Measurements from ENCODE around the gene LAMP2.

LAMP2 gene

DNA sequence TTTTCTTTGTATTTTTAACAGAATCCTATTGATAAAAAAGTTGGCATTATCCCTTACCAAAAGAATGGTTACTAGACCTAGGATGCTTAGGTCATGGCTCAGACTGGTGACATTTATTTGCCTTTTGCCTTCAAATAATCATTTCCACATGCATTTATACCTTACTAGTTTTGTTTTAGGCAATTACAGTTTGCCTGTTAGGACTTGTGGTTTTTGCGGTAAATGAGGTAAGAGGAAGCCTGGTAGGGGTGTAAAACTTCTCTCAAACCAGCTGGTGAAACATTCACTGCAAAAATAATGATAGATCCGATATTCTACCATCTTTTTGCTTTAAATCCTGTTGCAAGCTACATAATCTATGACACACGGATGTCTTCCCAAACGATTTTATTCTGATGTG, 12.1 kb downstream of the LAMP2 start:
- DNase-seq (ENCODE audit: low read depth) = no peak

DNA sequence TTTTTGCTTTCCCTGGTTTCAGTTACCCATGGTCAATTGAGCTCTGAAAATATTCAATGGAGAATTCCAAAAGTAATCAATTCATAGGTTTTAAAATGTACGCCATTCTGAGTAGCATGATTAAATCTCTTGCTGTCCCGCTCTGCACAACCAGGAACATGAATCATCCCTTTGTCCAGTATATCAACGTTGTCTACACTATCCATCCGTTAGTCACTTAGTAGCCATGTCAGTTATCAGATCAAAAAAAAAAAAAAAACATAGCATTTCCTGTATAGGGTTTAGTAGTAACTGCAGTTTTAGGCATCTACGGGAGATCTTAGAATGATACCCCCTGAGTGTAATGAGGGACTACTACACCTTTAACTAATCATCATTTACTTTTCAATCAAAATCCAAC, 15.1 kb downstream of the LAMP2 start:
- no peak for DNase-seq (ENCODE audit: low read depth)

DNA sequence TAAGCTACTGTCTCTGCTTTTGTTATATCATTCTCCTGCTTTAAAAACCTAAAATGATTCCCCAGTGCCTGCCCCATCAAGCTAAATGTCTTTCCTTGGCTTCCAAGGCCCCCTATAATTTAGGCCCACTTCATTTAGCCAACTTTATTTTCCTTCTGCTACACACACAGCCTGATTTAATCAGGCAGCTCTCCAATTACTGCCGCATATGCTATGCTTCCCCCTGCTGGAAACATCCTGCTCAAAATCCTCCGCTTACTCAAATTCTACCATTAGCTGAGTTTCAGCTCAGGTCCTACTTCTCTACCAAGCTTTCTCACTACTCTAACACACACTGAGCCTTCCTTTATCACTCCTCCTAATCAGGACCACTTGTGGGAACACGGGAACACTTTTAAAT, 17.0 kb downstream of the LAMP2 start:
- no peak for DNase-seq (ENCODE audit: low read depth)

DNA sequence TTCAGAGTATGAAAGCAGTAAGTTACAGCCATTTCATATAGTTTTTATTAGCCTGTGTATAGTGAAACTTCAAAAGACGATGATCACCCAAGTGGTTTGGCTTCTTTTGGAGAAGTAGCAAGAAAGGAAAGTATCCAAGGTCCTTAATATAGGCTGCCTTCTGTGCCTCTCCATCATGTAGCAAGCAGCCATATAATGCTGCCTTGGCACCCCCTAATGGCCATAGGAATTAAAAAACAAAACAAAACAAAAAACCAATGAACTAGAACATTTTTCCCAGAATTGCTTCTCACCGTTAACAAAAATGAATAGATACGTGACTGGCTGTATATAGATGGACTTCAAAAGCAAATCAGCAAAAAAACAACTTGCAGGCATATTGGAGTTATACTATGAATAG, 18.9 kb downstream of the LAMP2 start:
- no peak for DNase-seq (ENCODE audit: low read depth)

DNA sequence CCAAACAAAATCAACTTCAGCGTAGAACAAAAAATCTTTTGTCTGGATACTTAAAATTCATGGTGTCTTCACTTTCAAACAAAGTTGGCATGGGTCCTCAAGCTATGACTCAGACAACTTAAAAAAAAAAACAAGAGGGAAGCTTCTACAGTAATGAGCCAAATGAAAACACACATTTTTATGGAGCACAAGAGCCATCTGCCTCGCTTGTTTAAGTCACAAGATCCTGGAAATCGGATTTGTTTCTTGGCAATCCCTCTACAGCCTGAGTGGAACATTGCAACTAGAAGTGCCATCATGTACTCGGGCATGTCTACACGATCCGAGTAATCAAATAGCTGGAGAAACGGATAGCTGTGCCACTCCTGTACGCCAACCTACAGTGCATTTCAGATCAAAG, 22.6 kb downstream of the LAMP2 start:
- no peak for DNase-seq (ENCODE audit: low read depth)

DNA sequence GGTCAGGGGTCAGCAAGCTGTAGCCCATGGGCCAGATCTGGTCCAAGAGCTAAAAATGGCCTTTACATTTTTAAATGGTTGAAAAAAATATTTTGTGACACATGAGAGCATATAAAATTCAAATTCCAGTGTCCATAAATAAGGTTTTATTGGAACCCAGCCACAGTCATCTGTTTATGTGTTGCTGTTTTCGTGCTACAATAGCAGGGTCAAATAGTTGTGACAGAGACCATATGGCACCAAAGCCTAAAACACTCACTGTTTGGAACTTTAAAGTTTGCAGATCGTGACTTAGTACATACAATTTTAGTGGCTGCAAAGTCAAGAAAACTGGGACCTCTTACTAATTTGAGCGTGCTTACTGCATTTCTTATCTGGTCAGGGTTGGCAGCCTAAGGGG, 29.2 kb downstream of the LAMP2 start:
- no peak for DNase-seq (ENCODE audit: low read depth)

DNA sequence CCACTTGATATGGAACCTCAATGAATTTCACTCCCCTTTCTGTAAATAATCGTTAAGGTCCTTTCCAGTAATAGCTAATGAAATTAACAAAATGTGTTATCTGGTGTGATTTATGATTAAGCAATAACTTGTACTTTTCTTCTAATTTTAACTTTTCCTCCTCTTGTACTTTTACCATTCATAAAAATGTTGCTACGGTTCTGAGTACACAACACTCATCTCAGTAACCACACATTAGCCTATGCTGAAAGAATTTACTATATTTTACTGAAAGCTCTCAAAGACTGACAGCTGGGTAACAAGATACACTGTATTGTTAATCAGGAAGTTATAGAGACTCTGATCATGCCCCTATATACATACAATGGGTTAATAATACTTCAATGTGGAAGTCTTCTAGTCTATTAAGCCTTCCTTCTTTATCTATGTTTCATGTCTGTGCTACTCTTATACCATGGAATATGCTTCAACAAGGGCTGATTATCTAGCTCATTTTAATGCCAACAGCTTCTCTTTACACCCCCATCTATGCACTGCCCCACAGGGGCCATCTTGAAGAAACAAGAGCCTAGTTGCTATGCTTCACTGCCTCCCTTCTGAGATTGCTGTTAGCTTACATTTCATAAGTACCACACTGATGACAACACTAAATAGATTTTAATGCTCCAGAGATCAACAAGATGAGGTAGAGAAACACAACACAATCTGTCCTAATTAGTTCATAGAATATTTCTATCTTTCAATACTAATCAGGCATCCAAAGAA, 39.1 kb downstream of the LAMP2 start:
- DNase-seq (ENCODE audit: low read depth) = no peak

DNA sequence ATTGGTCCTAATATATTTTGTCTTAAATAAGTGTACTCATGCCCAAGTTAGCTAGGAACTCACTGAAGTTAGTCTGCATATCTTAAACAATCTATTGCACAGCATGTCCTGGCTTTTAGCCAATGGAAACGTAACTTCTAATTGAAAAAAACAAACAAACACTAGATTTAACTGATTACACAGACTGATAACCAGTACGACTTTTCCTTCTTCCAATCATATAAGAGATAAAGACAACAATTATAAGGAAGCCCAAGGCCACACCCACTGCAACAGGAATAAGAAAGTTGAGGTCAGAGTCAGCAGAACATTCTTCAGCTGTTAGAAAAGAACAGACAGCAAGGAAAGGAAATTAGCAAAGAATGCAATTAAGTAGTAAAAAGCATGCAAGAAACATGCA, 40.8 kb downstream of the LAMP2 start:
- no peak for DNase-seq (ENCODE audit: low read depth)

DNA sequence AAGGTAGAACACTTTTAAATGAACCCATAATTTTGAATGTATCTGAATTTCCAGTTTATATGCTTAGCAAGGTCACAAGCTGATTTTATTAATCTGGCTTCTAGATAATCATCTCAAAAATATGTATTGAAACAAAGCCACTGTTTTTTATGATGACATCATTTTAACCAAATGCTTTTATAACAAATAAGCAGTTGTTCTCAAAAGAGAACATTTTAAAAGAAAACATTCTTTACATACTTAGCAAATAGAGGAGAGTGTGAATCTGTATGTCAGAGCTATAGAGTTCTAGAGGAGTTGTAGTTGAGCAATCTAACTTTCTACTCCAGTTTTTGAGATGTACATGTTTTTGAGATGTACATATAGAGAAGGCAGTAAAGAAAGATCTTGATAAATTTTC, 42.5 kb downstream of the LAMP2 start:
- DNase-seq (ENCODE audit: low read depth) = no peak

DNA sequence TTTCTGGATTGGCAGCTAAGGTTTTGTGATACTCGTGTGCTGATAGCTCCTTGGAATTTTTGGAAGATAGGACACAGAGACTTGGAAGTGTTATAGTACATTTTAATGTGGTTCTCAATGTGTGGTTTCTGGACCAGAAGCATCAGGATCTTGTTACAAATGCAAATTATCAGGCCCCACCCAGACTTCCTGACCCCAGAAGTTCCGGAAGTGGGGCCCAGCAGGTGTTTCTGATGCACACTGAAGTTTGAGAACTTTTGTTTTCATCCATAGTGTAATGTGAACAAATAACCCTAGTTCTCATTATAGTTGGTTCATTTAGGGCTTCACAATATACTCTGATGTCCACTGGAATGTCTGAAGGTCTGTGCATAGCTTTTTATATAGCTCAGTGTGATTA, 49.6 kb downstream of the LAMP2 start:
- DNase-seq (ENCODE audit: low read depth) = no peak

DNA sequence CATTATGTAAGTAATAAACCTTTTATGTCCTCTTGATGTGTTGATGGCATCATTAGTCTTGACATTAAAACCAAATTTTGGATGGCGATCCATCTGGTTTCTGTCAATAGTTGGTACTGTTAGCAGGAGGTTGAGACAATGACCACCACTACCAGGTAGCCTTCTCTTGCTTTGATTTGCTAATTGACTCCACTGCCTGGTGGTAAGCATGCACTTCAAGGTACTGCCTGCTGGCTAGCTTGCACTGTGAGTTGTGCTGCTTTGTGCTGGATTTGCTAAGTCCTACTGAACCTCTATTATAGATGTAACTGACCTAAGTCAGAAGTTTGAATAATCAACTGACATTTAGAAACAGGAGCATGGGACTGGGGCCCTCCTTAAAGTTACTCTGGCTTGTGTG, 60.9 kb downstream of the LAMP2 start:
- no peak for DNase-seq (ENCODE audit: low read depth)

DNA sequence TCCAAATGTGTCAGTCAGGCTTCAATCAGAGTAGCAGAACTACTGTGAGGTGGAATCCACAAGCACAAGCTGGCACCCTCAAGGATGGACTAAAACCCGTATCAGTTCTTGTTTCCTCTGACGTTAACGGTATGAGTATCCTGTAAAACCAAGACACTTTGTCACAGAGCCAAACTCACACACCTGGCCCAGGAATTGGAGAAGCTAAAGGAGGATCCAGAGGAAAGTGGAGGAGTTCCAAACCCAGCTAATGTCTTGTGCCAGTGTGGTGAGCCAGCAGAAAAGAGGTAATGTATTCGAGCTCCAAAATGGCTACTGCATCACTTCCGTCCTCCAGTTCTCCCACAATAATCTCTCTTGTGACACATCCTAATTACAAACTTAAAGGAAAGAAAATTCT, 62.5 kb downstream of the LAMP2 start:
- DNase-seq (ENCODE audit: low read depth) = no peak

DNA sequence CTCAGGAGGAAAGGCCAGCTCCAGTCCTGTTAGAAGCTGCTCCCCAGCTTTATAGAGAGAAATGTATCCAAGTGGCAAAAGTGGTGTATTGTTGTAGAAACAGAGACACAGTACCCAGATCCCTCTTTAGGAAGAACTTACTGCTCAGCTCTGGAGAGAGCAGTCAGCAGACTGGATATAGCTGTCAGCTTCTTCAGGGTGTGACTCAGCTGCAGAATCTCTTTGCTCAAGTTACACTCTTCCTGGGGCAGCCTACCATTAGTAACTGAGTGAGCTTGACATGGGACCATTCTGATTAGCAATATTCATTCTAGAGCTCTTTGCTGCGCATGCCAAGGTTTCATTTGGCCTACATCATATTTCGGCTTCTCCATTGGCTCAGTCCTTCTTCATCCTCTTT, 66.7 kb downstream of the LAMP2 start:
- no peak for DNase-seq (ENCODE audit: low read depth)

DNA sequence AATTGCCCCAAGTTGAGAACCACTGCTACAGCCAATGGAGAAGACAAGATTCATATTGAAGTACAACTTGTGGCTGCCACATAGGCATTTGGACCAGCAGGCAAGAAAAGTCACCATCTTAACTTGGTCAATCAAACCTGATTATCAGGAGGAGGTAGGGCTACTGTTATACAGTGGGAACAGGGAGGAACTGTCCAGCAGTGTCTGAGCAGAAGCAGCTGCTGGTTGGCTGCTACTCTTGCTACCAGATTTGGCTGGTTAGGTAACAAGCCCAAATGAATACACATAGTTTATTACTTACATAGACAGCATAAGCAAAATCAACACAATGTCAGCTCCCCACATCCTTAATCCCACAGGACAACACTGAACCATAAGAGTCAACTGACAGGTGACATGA, 67.8 kb downstream of the LAMP2 start:
- no peak for DNase-seq (ENCODE audit: low read depth)

DNA sequence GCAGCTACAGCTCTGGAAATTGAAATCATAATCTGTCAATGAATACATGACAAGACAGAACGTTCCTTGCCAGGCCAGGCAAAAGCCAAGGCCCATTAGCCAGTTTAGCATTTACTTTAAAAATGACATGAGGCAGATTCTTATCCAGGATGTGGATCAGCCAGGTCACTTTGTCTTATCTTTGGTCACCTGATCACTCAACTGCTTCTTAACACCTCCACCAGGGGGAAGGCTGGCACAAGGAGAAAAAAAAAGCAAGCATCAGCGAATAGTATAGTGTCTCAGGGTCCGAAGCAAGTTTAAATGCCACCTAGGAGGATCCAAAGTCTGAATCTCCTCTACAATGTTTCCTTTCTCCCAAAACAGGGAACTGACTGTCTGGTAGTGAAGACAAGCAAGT, 88.4 kb downstream of the LAMP2 start:
- DNase-seq (ENCODE audit: low read depth) = no peak

DNA sequence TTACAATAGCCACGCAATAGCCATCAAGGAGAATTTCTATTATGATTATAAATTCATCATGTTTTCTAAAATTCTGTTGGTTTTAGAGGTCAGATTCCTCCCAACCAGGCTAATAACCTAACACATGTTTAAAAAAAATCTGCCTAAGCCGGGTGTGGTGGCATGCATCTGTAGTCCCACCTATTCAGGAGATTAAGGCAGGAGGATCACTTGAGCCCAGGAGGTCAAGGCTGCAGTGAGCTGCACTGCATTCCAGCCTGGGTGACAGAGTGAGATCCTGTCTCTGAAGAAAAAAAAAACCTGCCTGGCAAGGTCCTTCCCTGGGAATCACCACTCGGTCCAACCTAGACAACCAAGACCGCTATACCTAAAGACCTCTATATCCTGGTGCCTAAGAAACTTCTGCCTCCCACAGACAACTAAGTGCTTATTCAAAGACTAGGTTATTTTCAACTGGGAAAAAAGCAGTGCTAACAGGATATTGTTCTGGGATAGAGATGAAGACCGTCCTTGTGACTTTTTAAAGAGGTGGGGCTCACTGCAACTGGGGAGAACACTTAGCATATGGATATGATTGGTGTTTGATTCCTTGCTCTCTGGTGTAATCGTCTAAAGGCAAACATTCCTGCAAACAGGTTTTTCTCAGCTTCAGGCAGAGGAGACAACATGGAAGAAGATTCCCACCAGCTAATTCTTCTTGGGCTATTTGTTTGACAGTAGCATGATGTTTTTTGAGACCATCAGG, 89.0 kb downstream of the LAMP2 start:
- no peak for DNase-seq (ENCODE audit: low read depth)

DNA sequence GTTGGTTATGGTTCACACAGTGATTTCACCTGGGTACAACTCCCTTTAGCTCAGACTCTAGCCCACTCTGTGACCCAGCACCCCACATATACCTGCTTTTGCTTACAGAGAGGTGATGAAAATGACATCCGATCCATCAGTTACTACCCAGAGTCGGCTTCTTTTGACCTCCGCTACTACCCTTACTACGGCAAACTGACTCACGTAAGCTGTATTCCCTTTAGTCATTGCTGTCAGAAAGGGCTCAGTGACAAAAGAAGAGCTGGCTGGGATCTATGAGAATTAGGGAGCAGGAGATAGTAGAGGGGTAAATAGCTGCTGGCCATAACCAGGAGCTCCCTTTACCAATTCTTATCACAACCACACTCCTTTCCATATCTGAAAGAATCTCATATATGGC, 90.5 kb downstream of the LAMP2 start:
- DNase-seq (ENCODE audit: low read depth) = no peak
